Stimulated activated CD8-positive, alpha-beta memory T cell treated with anti-CD3 and anti-CD28 coated beads, Interleukin-4, amount 100 ng/mL, for 24 hours (primary cell): ENCODE measurements around the gene RELT.
A peak's percentile ranks its signal among the peaks of the same experiment; 100 is the strongest.

Experiments used
- DNase-seq: peaks from one replicate; pipeline ENCODE4 v3.0.0-alpha.2; 2020; ENCODE audit warnings: low read depth

The RELT gene

DNA sequence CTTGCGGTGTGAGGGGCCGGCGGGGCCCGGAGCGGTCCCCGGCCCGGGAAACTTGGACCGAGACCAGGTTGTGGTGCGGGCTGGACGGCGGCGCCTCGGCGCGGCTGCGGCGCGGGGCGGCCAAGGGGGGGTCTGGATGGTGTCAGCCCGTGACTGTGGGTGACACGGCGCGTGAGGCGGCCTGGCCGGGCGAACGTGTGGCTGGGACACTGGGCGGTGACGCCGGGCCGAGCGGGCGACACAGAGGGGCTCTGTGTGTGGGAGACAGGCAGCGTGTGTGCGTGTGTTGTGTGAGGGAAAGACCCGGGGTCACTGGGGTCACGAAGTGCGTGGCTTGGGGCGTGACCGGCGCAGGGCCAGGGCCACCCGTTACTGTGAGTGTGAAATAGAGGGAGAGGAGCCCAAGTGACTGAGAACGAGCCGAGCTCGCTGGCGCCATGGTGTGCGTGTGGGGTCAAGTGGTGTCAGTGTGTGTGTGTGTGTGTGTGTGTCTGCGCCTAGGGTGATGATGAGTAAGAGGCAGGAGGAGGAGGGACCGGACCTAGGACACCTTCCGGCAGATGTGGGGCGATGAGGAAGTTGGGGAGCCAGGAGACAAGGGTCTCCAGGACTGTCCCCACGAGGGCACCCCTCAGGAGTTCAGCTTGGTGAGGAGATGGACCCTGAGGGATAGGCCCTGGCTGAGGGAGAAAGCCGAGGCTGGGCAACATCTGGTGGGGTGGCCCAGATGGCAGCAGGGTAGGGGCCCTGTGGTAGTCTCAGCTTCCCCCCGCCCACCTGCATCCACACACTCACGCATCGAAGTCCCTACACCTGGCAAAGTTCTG is 817 bp downstream of the RELT start:
- peak; percentile 39 for DNase-seq

DNA sequence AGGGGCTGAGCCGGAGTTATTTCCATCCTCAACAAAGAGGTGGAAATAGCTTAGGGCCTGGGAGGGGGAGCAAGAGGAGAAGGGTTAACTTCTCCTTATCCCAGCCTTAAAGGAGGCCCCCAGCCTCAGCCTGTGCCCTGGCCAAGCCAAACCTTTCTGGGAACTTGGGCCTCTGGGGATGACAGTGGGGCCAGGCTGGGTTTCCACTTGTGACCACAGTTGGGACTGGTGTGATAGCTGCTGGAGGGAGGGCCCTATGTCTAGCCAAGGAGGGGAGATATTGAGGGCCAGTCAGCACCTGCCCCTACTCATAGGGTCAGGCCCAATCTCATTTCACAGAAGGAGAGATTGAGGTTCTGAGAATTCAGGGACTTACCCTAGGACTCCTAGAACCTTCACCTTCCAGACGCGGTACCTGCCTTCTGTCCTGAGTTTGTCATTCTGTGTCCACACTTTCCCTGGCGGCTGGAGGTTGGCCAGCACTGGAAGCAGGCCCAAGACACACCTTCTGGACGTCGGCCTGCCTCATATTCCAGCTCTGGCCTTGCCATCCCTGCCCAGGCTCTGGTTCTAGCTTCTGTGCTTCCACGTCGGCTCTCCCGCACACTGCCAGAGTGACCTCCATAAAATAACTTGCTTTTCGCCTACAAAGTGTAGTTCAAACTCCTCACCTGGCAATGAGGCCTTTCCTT is 3.1 kb downstream of the RELT start:
- DNase-seq: no peak

DNA sequence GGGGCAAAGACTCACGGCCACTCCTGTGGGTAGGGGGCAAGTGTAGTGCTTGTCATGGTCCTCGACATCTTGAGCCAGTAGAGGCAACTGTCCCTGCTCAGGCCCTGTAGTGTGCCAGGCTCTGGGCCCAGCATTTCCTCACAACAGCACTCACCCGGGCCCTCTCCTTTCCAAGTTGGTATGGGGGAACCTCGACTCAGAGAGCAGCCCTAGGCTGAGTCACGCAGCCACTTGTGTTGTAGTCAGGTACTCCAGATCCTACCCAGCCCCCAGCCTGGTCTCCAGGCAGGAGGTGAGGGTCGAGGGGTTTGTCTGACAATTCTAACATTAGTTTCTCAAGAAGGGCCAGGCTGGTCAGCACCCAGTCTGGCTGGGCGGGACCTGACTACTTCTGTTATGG is 4.1 kb downstream of the RELT start:
- no peak for DNase-seq

DNA sequence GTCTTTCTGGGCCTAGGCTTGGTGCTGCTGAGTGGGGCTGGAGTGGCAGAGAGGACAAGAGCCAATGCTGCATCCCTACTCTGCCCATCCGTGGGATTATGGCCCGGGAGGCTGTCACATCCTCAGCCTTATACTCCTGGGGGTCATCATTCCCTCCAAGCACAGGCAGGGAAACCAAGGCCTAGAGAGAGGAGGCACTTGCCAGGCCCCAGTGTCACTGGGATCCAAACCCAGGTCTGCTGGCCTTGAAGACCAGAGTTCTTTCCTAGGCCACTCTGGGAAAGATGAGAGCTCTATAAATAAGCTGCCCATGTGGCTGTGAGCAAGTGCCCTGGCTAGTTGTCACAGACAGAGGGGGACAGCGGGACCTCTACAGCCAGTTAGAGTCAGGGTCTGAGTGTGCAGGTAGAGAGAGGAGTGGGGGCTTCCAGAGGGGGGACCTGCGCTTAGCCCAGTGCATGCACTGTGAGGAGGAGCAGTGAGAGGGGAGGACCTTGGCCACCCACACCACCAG is 4.8 kb downstream of the RELT start:
- no peak for DNase-seq

DNA sequence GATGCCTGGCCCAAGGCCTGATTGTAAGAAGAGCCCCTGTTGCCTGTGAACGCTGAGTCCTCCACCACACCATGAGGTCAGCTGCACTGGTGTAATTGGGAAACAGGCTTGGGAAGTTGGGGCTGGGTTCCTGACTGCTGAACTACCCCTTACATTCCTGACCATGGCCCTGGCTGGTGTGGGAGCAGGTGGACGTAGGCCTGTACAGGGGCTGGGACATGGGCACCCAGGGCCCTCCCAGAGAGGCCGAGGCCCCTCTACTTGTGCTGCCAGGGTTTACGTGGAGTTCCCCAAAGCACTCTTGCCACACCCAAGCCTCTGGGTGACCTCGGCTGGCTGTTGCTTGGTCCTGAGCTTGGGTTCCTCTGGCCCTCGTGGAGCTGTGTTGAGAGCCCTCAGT is 5.4 kb downstream of the RELT start:
- DNase-seq: no peak

DNA sequence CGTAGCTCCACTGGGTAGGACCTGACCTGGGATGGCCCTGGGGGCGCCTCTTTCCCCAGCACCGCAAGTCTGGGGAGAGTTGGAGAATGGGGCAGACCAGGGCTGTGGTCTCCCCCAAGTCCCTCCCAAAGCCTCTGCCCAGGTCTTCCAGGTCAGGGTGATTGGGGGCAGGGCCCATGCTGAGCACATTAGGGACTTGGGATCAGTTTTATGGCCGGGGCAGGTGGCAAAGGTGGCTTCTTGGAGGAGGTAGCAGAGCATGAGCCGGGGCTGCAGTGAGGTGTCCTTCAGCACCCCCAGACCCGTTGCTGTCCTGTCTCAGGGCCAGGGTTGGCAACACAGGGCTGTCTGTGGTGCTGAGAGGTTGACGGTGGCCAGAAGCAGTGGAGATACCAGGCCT is 6.0 kb downstream of the RELT start:
- no peak for DNase-seq

DNA sequence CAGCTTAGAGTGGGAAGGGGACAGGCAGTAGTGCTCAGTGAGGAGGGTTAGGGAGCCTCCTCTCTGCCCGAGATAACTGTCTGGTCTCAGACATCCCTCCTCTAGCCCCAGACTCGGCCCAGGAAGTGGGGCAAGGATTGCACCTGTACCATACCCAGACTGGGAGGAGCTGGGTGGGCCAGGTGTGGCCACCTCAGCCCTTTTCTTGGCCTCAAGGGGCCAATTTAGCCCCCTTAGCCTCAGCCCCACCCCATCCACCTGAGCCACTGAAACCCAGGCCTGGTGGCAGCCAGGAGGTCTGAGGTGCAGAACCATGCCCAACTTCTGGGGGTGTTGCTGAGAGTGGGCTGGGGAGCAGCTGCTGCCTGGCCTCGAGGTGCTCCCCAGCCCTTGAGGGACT is 6.5 kb downstream of the RELT start:
- DNase-seq: no peak

DNA sequence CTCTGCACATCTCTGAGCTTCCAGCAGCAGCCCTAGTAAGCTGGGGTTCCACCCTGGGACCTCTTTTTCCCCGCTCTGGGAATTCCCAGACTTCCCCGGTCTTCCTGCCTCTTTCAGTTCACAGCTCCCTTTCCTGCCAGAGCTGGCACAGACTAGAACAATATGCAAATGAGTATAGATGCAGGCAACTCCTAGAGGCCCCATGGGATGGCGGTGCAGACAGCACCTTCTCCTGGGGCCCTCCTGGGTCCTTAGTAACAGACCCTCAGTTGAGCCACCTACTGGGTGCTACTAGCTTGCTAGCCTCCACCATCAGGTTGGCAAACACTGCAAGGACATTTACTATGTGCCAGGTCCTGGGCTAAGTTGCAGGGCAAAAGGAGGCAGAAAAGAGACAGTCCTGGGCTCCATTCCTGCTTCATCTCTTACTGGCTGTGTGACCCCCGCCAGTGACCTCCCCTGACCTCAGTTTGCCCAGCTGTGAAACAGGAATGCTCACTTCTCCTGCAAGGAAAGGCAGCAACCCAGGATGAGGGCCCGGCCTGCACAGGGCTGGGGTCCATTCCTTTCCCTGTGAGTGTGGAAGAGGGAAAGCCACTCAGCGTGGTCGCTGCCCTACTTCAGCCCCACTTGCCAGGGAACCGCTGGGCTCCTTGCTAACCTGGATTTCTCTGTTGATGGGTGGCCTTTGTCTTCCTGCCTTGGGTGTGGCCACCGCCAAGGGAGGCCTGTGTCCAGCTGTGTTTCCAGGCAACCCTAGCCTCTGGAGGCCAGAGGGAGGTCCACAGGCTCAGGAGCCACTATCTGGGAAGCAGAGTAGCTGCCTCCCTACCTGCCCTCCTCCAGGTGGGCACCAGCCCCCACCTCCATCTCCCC is 7.3 kb downstream of the RELT start:
- no peak for DNase-seq

DNA sequence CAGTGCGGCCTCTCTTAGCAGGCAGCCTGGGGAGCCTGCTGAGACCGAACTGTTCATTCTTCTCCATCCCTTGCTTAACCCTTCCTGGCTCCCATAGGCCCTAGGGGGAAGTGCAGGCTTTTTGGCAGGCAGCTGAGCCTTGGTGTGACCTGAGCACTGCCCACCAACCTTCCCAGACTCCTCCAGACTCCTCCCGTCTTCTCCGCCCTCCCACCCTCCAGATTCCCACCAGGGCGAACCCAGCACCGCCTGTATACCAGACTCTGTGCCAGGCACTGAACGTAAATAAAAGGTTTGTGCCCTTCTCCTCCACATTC is 7.9 kb downstream of the RELT start:
- DNase-seq: no peak

DNA sequence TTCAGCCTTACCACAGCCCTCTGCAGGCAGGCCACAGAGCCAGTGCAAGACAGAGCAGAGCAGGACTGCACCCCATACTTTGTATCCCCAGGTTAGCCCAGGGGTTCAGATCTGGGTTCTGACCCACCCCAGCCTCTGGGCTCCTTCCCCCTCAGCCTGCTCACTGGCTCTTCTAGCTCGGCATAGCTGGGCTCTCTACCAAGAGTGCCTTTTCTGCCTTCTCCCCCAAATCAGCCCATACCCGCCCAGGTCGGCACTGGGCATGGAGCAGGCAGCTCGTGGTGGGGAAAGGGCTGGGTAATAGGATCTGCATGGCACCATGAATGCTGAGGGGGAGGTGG is 8.3 kb downstream of the RELT start:
- DNase-seq: no peak

DNA sequence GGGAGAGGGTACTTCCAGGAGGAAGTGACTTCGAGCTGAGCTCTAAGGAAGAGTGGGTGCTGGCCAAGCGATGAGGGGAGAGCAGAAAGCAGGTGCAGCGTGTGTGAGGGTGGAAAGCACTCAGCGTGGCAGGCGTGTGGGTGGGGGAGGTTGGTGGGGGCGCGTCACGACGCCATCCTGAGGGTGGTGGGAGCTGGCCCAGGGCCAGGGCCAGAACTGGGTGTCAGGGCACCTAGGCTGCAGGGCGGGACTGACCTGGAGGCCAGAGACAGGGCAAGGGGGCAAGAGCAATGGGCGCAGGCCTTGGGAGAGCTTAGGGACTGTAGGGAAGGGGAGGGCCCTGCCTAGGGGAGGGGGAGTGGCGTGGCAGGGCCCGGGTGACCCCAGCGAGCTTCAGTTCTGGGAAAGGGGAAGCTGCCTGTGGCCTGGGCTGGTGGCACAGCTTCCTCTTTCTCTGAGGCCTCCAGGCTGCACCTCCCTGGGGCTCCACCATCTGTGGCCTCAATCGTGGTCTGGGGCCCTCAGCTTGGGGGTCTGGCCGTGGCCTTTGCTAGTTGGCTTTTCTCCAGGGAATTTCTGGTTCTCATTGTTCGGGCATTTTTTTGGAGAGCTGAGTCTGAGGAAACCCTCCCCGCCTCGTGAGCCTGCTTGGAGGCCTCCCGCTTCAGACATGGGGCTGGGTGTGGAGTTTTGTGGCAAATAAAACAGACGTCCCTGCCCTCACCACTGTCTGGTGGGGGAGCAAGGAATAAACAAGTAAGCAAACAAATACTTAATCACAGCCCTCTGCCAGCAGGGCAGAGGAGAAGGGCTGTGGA is 8.9 kb downstream of the RELT start:
- DNase-seq: no peak

DNA sequence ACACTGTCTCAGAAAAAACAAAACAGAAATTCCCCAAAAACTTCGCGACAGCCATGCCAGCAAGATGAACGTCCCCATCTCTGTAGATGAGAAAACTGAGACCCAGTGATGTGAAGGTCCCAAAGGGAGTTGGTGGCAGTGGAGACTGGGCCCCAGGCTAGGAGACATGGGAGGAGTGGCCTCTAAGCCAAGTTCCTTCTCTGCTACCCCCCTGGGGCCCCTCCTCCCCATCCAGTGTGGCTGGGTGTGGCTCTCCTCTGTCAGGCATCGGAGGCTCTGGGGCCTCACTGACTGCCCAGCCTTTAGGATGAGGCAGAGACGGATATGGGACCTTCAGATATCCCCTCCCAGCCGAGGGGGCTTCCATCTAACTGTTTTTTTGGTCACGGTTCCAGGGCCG is 9.8 kb downstream of the RELT start:
- no peak for DNase-seq

DNA sequence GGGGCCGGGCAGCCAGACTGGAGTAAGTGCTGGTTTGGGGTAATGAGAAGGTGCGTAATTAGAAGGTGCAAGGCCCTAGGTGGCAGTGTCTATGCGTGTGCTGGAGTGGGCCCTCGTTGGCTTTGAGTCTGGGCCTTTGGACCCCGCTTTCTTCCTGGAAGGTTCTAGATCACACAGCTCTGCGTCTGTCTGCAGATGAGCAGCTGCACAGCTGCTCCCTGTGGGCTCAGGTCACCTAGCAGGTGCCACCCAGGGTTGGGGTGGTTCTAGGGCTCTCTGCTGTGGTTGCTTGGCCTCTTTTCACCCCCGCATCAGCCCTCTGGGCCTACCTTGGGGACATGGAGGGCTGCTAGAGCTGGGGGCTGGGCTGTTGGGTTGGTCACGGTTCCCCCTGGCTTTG is 10.3 kb downstream of the RELT start:
- DNase-seq: no peak

DNA sequence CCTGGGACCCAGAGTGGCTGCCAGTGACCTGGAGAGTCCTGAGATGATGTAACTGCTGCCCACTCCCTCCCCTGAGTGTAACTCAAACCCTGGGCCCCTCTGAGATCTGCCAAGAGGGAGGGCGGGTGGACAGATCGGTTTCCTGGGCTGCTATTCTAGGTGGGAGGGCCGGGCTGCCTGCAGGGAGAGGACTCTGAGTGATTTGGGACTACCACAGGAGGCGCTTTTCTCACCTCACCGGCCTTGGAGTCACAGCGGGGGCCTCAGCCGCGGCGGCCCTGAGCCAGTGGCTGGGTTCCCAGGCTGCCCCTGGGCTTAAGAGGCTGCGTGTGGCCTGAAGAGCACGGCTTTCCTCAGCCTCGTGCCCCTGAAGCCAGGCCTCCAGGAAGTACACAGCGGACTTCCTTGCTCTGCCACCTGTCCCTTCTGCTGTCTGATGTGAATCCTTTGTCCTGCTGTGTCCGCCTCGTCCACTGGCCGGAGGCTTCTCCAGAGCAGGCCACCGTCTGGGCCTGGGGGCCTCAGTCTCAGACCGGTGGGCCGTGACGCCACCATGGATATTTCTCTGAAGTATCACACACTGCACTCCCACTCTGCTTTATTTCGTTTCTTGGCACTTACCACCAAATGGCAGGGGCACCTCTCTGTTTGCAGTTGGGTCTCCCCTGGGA is 11.5 kb downstream of the RELT start:
- no peak for DNase-seq

DNA sequence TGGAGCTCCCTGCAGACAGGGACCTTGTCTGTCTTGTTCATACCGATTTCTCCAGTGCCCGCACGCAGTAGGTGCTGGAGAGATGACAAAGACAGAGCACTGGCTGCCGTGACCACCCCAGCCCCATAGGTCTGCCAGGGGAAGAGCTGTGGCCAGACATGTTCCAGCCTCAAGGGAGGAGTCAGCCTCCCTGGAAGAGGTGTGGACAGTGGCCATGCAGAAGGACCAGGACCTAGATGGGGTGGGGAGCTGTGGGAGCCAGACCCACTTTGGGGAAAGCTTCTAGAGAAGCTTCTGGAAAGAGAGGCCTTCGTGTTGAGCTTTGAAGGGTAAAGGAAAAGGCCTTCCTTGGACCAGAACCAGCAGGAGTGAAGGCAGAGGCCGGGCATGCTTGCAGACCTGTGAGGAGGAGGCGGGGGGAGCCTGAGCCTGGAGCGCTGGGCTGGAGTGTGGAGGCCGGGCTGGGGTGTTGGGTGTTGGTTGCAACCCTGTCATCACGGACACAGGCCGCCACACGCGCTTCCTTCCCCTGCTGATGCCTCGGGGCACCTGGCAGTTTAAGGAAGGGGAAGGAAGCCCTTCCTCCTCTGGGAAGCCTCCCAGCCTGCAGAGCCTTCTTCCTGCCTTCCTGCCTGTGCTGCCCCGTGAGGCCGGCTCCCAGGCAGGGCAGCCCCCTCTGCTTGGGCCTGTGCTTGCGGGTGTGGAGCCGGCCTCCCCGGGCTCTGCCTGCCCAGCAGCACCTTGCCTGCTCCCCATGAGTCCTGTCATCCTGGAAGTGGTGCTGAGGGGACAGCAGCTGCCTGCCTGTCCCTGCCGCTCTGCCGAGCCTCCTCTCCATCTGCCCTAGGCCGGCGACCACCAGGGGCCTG is 12.3 kb downstream of the RELT start:
- no peak for DNase-seq

DNA sequence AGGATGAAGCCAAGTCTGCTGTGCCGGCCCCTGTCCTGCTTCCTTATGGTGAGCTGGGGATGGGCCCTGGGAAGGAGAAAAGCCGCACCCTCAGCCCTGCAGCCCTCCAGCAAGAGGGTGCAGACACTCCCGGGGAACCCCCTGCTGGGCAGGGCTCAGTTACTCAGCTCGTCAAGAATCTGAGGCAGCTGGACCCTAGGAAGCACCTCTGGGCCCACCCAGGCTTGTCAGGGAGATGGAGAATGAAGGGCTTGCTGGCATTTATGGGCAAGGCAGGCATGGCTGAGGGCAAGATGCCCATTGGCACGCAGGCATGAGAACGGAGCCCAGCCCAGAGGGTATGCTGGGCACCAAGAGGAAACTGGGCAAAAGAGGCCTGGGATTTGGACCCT is 12.9 kb downstream of the RELT start:
- no peak for DNase-seq

DNA sequence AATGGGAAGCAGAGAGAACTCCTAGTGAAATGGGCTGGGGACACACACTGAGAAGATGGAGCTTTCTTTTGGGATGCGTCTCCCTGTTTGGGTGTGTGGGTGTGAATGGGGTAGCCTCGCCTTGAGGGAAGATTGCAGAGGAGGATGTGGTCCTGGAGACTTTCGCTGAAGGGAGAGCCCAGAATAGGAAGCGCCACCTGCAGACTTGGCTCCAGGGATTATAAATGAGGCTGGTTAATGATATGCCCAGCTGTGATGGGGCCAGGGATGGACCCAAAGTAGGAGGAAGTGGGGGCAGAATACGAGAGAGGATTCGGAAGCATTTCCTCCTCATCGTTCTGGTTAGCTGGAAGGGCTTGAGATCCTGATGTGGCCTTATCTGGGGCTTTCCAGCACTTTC is 13.7 kb downstream of the RELT start:
- DNase-seq: no peak

DNA sequence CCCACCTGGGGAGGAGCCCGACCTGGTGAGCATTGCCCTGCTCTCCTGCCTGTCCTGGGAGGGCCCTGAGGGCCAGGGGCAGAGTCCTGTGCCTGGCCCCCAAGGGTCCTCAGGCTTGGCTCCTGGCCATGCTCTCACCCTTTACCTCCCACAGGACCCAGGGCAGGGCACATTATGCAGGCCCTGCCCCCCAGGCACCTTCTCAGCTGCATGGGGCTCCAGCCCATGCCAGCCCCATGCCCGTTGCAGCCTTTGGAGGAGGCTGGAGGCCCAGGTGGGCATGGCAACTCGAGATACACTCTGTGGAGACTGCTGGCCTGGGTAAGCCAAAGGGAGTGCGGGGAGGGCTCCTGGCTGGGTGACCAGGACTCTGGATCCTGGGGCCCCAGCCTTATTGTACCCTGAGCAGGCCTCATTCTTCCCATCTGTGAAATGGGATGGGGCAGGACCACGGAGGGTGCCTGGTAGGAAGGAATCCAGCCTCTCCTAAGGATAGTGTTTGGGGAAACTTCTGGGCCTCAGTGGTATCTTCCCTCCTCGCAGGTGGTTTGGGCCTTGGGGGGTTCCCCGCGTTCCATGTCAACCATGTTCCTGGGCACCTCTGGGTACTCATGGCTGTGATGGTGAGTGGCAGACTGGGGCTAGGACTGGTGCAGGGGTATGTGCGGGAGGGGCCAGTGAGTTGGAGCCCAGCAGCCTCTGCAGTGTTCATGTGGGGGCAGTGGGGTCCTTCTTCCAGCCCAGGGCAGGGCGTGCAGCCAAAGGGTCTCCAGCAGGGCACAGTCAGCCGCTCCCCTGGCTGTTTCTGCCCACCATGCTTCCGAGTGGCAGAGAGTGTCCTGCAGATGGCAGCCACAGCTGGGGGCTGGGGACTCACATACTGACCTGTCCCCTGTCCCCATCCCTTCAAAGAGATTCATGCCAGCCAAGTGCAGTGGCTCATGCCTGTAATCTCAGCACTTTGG is 14.7 kb downstream of the RELT start:
- no peak for DNase-seq

DNA sequence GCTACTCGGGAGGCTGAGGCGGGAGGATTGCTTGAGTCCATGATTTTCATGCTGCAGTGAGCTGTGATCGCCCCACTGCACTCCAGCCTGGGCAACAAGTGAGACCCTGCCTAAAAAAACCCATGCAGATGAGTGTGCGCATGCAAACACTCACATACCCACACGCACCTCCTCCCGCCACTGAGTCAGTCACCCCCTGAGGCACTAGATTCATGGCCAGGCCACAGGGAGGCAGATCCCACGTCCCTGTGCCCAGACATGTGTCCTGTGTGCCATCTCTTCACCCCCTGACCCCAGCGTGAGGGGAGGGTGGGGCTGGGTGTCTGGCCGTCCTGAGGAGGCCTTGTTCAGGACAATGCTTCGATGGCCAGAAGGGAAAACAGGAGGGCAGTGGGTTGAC is 15.5 kb downstream of the RELT start:
- no peak for DNase-seq
